Measurements from ENCODE around the gene TNFAIP8. TPM values are rescaled to one million over a fixed set of nuclear protein-coding genes. Genes with fewer than 3 reads are reported as not detected.
A peak's percentile ranks its signal among the peaks of the same experiment; 100 is the strongest.
"Not testable (repeated sequence)": the region's sequence is repeated elsewhere in the genome, so short reads cannot be mapped to it uniquely, and the experiment has no call there.

Gene TNFAIP8
- total and polyA plus RNA-seq, 2 experiments from 2014 or later: 10.6 to 29.2 TPM

GRCh38 chr5:119427596-119427995 lies 71.8 kb downstream of the TNFAIP8 start:
- ATAC-seq, H3K4me3 Mint-ChIP-seq: not testable (repeated sequence)

DNA sequence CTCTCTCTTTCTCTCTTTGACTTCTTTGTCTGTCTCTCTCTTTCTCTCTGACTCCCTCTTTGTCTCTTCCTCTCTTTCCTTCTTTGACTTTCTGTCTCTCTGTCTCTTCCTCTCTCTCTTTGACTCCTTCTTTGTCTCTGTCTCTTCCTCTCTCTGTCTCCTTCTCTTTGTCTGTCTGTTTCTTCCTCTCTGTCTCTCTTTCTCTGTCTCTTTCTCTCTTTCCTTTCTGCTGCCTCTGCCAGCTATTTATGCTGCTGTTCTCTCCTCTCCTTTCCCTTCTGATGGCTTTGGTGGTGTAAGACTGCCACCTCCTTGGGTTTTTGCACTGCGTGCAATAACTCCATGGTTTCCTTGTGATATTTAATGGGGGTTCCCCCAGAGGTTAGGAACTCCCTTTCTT lies 72.3 kb downstream of the TNFAIP8 start:
- not testable (repeated sequence) for H3K4me1 Mint-ChIP-seq, H3K4me3 ChIP-seq

More at GRCh38 chr5:119427596-119427995, 71.8 kb downstream of the TNFAIP8 start:
- H3K27me3 Mint-ChIP-seq (ENCODE audit: insufficient read depth, low read depth, poor library complexity); H3K27ac Mint-ChIP-seq; H3K4me3 ChIP-seq; H3K4me2 ChIP-seq; H2AFZ ChIP-seq; H3K4me1 ChIP-seq (ENCODE audit: insufficient read depth); H3F3A ChIP-seq (replicated peaks; ENCODE audit: low read depth); H3K27me3 ChIP-seq (ENCODE audit: insufficient read depth); H3K36me3 ChIP-seq (ENCODE audit: insufficient read depth); H3K27ac ChIP-seq (ENCODE audit: low read depth); H3K79me2 ChIP-seq (replicated peaks; ENCODE audit: insufficient read depth); H4K20me1 ChIP-seq (replicated peaks; ENCODE audit: insufficient read depth); H3K9me2 ChIP-seq (ENCODE audit: insufficient read depth); H3K4me1 Mint-ChIP-seq; DNase-seq (ENCODE audit: low spot score): not testable (repeated sequence)
- Mint-ChIP-seq H3K9me3 (peaks cover 22% of the 10 kb centered on the region), H3K36me3 (ENCODE audit: low read depth) (peaks cover 15% of the 10 kb centered on the region; the same call in 2 of the 3 replicates)

DNA sequence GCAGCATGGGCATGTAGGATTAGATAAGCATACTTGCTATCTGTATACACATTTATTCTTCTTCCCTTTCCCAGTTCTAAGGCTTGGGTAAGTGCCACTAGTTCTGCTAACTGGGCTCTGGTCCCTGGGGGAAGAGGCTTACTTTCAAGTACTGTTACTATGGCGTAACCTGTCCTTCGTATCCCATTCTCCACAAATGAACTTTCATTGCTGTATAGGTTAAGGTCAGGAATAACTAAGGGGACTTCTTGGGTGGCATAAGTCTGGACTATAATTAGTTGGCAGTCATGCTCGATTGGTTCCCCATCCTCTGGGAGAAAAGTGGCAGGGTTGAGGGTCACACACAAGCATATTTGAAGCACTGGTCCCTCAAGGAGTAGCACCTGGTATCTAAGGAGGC lies 72.8 kb downstream of the TNFAIP8 start:
- not testable (repeated sequence) for H3K4me3 Mint-ChIP-seq; H3F3A ChIP-seq (replicated peaks; ENCODE audit: low read depth); H2AFZ ChIP-seq; H3K4me1 Mint-ChIP-seq; H3K27ac Mint-ChIP-seq; H3K4me1 ChIP-seq (ENCODE audit: insufficient read depth); H3K27me3 ChIP-seq (ENCODE audit: insufficient read depth); H3K79me2 ChIP-seq (replicated peaks; ENCODE audit: insufficient read depth); H3K27me3 Mint-ChIP-seq (ENCODE audit: insufficient read depth, low read depth, poor library complexity); H4K20me1 ChIP-seq (replicated peaks; ENCODE audit: insufficient read depth); ATAC-seq; DNase-seq (ENCODE audit: low spot score); H3K4me2 ChIP-seq; H3K36me3 ChIP-seq (ENCODE audit: insufficient read depth); H3K4me3 ChIP-seq; H3K9me2 ChIP-seq (ENCODE audit: insufficient read depth); H3K27ac ChIP-seq (ENCODE audit: low read depth)
- peaks cover 27% of the 10 kb centered on the region for H3K9me3 Mint-ChIP-seq
- H3K36me3 Mint-ChIP-seq (ENCODE audit: low read depth): peaks cover 19% of the 10 kb centered on the region; the same call in 2 of the 3 replicates

More for the DNA sequence above, 72.3 kb downstream of the TNFAIP8 start:
- H3K36me3 ChIP-seq (ENCODE audit: insufficient read depth); H3K27ac ChIP-seq (ENCODE audit: low read depth); H3K27me3 Mint-ChIP-seq (ENCODE audit: insufficient read depth, low read depth, poor library complexity); H3K27ac Mint-ChIP-seq; DNase-seq (ENCODE audit: low spot score); H3K4me2 ChIP-seq; ATAC-seq; H3K9me2 ChIP-seq (ENCODE audit: insufficient read depth); H3K4me3 Mint-ChIP-seq; H3F3A ChIP-seq (replicated peaks; ENCODE audit: low read depth); H4K20me1 ChIP-seq (replicated peaks; ENCODE audit: insufficient read depth); H3K4me1 ChIP-seq (ENCODE audit: insufficient read depth); H3K27me3 ChIP-seq (ENCODE audit: insufficient read depth); H3K79me2 ChIP-seq (replicated peaks; ENCODE audit: insufficient read depth): not testable (repeated sequence)
- Mint-ChIP-seq H3K9me3 (peaks cover 27% of the 10 kb centered on the region), H3K36me3 (ENCODE audit: low read depth) (peaks cover 19% of the 10 kb centered on the region; the same call in 2 of the 3 replicates)
- H2AFZ ChIP-seq: 0 out of 2 replicates have a peak overlapping the region, but pooled peaks have one; percentile 63
- peak in 1 of 2 experiments; percentile 13; a peak in 1 of 4 replicates for TF ChIP-seq CTCF (conservative IDR thresholded peaks at IDR 0.05; ENCODE audit: low read depth in 2 of 2)

DNA sequence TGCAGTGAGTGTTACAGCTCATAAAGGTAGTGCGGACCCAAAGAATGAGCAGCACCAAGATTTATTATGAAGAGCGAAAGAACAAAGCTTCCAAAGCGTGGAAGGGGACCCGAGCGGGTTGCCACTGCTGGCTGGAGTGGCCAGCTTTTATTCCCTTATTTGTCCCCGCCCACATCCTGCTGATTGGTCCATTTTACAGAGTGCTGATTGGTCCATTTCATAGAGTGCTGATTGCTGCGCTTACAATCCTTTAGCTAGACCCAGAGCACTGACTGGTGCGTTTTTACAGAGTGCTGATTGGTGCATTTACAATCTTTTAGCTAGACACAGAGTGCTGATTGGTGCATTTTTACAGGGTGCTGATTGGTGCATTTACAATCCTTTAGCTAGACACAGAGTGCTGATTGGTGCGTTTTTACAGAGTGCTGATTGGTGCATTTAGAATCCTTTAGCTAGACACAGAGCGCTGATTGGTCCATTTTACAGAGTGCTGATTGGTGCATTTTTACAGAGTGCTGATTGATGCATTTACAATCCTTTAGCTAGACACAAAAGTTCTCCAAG lies 76.9 kb downstream of the TNFAIP8 start:
- H3K27ac ChIP-seq (ENCODE audit: low read depth); H3K27me3 Mint-ChIP-seq (ENCODE audit: insufficient read depth, low read depth, poor library complexity); H4K20me1 ChIP-seq (replicated peaks; ENCODE audit: insufficient read depth); H3K4me3 Mint-ChIP-seq; H3K4me1 ChIP-seq (ENCODE audit: insufficient read depth); H3K79me2 ChIP-seq (replicated peaks; ENCODE audit: insufficient read depth); H3F3A ChIP-seq (replicated peaks; ENCODE audit: low read depth); H3K9me2 ChIP-seq (ENCODE audit: insufficient read depth); H3K27me3 ChIP-seq (ENCODE audit: insufficient read depth); DNase-seq (ENCODE audit: low spot score); ATAC-seq; H3K36me3 ChIP-seq (ENCODE audit: insufficient read depth); H3K27ac Mint-ChIP-seq; H2AFZ ChIP-seq; H3K4me2 ChIP-seq; H3K4me3 ChIP-seq: not testable (repeated sequence)
- Mint-ChIP-seq H3K36me3 (ENCODE audit: low read depth) (peaks cover 41% of the 10 kb centered on the region), H3K9me3 (peaks cover 50% of the 10 kb centered on the region), H3K4me1 (peaks cover 13% of the 10 kb centered on the region)

All from GM23338 (cell line).